Stomach (tissue), 4 donors: ENCODE measurements around the gene DHRS4.
"Not testable (repeated sequence)": the region's sequence is repeated elsewhere in the genome, so short reads cannot be mapped to it uniquely, and the experiment has no call there.

Source experiments
- EP300 ChIP-seq: sonication (generic); formaldehyde crosslinking; IDR thresholded peaks from one replicate; pipeline ENCODE4 v1.6.1; 2017; ENCODE audit warnings: antibody characterized with exemption
- POLR2A ChIP-seq, 4 donors: fragments of 450-650 bp; IDR thresholded peaks; one replicate each; pipeline ENCODE4 v1.6.1; 2016; ENCODE audit warnings: antibody characterized with exemption in 4 of 4, control low read depth in 2 of 4, mild to moderate bottlenecking in 1 of 4, moderate library complexity in 1 of 4
- TF ChIP-seq, protein P1 (sequence below), 7 experiments: fragments of 450-650 bp in 4 of 7; fragments of 200-600 bp in 3 of 7; sonication (generic) in 3 of 7; IDR thresholded peaks; one replicate each; pipeline ENCODE4 v1.5.1; 2016 to 2019; ENCODE audit warnings: antibody characterized with exemption in 7 of 7, control low read depth in 2 of 7, mild to moderate bottlenecking in 1 of 7

- TF ChIP-seq, protein P1, sequence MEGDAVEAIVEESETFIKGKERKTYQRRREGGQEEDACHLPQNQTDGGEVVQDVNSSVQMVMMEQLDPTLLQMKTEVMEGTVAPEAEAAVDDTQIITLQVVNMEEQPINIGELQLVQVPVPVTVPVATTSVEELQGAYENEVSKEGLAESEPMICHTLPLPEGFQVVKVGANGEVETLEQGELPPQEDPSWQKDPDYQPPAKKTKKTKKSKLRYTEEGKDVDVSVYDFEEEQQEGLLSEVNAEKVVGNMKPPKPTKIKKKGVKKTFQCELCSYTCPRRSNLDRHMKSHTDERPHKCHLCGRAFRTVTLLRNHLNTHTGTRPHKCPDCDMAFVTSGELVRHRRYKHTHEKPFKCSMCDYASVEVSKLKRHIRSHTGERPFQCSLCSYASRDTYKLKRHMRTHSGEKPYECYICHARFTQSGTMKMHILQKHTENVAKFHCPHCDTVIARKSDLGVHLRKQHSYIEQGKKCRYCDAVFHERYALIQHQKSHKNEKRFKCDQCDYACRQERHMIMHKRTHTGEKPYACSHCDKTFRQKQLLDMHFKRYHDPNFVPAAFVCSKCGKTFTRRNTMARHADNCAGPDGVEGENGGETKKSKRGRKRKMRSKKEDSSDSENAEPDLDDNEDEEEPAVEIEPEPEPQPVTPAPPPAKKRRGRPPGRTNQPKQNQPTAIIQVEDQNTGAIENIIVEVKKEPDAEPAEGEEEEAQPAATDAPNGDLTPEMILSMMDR (IDR thresholded peaks at IDR 0.05) = not testable (repeated sequence)
- not testable (repeated sequence) for TF ChIP-seq POLR2A (IDR thresholded peaks at IDR 0.05); EP300
Observed at GRCh38 chr14:23996825-23997224, 43.3 kb downstream of the DHRS4 start.
